OCI-LY7 (cell line): ENCODE results near the gene TP53RK. TPM values are rescaled to one million over a fixed set of nuclear protein-coding genes. Genes with fewer than 3 reads are reported as not detected.

Experiments used
- BruUV-seq: library from RNA; stranded (reverse); fragments of 400-500 nt; replicated peaks from 2 replicates; lab custom pipeline; 2021; lab: Mats Ljungman, UMichigan
- CTCF ChIA-PET: fragments of 300-600 bp; sonication (Branson Sonifier 250); formaldehyde crosslinking; loops from one replicate; lab custom pipeline; 2022; ENCODE audit warnings: antibody characterized with exemption; ENCODE audit not compliant: unreplicated experiment; lab: Charles Lee
- POLR2A ChIA-PET: fragments of 300-600 bp; sonication (Branson Sonifier 250); formaldehyde crosslinking; loops from one replicate; lab custom pipeline; 2022; ENCODE audit warnings: antibody characterized with exemption; lab: Charles Lee
- DNase-seq: peaks from one replicate; pipeline ENCODE4 v3.0.0-alpha.2; 2015; ENCODE audit warnings: low spot score
- H2AFZ ChIP-seq: fragments of 200-600 bp; sonication (generic), shearing (Covaris generic); 2 replicates; pipeline ENCODE4 v1.6.1; 2014; ENCODE audit warnings: mild to moderate bottlenecking, antibody characterized with exemption, low read length, moderate library complexity
- H3K27ac ChIP-seq: fragments of 200-600 bp; sonication (generic); 2 replicates; pipeline ENCODE4 v1.5.1; 2014; ENCODE audit warnings: mixed run types, low read depth, mild to moderate bottlenecking, moderate library complexity, low read length, inconsistent platforms; ENCODE audit not compliant: poor library complexity, severe bottlenecking
- H3K36me3 ChIP-seq: fragments of 200-600 bp; sonication (generic); 2 replicates; pipeline ENCODE4 v1.6.1; 2014; ENCODE audit warnings: mild to moderate bottlenecking, antibody characterized with exemption, low read length, moderate library complexity, mixed read lengths; ENCODE audit not compliant: insufficient read depth
- H3K4me1 ChIP-seq: fragments of 200-600 bp; sonication (generic); 2 replicates; pipeline ENCODE4 v1.5.1; 2014; ENCODE audit warnings: mild to moderate bottlenecking, low read length; ENCODE audit not compliant: insufficient read depth, poor library complexity, severe bottlenecking
- H3K4me2 ChIP-seq: fragments of 200-600 bp; sonication (generic); 2 replicates; pipeline ENCODE4 v1.6.1; 2014; ENCODE audit warnings: mild to moderate bottlenecking, low read length
- H3K4me3 ChIP-seq: fragments of 200-600 bp; sonication (generic); 2 replicates; pipeline ENCODE4 v1.5.1; 2014; ENCODE audit warnings: mild to moderate bottlenecking, low read depth, low read length; ENCODE audit not compliant: poor library complexity, severe bottlenecking
- H3K79me2 ChIP-seq: fragments of 200-600 bp; sonication (generic); 2 replicates; pipeline ENCODE4 v1.6.1; 2016; ENCODE audit warnings: low read depth, mild to moderate bottlenecking, low read length, moderate library complexity, mixed read lengths; ENCODE audit not compliant: insufficient read depth
- H3K9me2 ChIP-seq: fragments of 200-600 bp; sonication (generic); 2 replicates; pipeline ENCODE4 v1.6.1; 2016; ENCODE audit warnings: mild to moderate bottlenecking, low read length, mixed read lengths; ENCODE audit not compliant: insufficient read depth
- H3K9me3 ChIP-seq: fragments of 200-600 bp; sonication (generic); 2 replicates; pipeline ENCODE4 v1.6.1; 2014; ENCODE audit warnings: mild to moderate bottlenecking, mixed run types, low read length, mixed read lengths
- H4K20me1 ChIP-seq: fragments of 200-600 bp; sonication (generic); 2 replicates; pipeline ENCODE4 v1.6.1; 2014; ENCODE audit warnings: mild to moderate bottlenecking, antibody characterized with exemption, low read length, moderate library complexity, mixed read lengths; ENCODE audit not compliant: insufficient read depth
- EZH2phosphoT487 ChIP-seq: fragments of 200-600 bp; sonication (generic); IDR thresholded peaks from 2 replicates; pipeline ENCODE4 v1.6.1; 2018; ENCODE audit warnings: low read depth, borderline replicate concordance, mild to moderate bottlenecking, mixed run types, antibody characterized with exemption, low read length, moderate library complexity, mixed read lengths
- intact Hi-C: fragments of 100-400 bp; cut with micrococcal nuclease; formaldehyde crosslinking; loops from one replicate; pipeline ENCODE4 v1.10.0; 2022; ENCODE audit not compliant: unreplicated experiment
- total RNA-seq, 2 experiments: library from RNA; depleted of rRNA in 1 of 2; stranded (reverse); fragments of >200 nt in 1 of 2; shearing (Covaris generic) in 1 of 2; gene quantifications; 2 replicates each; pipeline ENCODE4 v1.2.3, GENCODE V29; 2014 to 2022
- TF ChIP-seq, protein P1 (sequence below): fragments of 200-600 bp; sonication (generic); conservative IDR thresholded peaks from 2 replicates; pipeline ENCODE4 v1.5.1; 2014; ENCODE audit warnings: mild to moderate bottlenecking, antibody characterized with exemption, low read length, moderate library complexity, mixed read lengths

The TP53RK gene
- total RNA-seq, 2 experiments from 2014 or later: 18.6 to 32.9 TPM

DNA sequence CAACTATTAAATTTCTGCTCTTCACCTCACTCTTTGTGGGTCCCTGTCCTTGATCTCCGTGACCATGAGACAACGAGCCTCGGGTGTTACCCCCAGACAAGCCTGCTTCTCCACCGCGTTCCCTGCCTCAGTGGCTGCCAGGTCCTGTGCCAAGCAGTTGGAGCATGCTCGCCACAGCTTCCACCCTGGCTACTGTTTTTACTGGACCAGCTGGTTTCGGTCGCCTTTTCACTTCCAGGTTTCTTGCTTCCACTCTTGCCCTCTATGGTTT is 5.6 kb downstream of the TP53RK start:
- CTCF ChIA-PET: no interaction called here
- Histone ChIP-seq H3K4me1 (peaks cover 23% of the 10 kb centered on the region), H3K27ac (no peak overlapping the region), H3K9me3 (no peaks in the 10 kb centered on the region), H3K9me2 (no peaks in the 10 kb centered on the region), H3K4me3 (no peak overlapping the region), H2AFZ (no peak overlapping the region), H3K4me2 (no peak overlapping the region), H4K20me1 (peaks cover 18% of the 10 kb centered on the region; the same call in 1 of the 2 replicates), H3K79me2 (peaks cover 42% of the 10 kb centered on the region), H3K36me3 (peaks cover 39% of the 10 kb centered on the region)
- POLR2A ChIA-PET: no interaction called here
- intact Hi-C loops: loop anchor here (5.0 kb wide), 1 partner anchor 551 kb away; no protein-coding TSS in a partner anchor
- no peak for DNase-seq
- TF ChIP-seq, protein P1, sequence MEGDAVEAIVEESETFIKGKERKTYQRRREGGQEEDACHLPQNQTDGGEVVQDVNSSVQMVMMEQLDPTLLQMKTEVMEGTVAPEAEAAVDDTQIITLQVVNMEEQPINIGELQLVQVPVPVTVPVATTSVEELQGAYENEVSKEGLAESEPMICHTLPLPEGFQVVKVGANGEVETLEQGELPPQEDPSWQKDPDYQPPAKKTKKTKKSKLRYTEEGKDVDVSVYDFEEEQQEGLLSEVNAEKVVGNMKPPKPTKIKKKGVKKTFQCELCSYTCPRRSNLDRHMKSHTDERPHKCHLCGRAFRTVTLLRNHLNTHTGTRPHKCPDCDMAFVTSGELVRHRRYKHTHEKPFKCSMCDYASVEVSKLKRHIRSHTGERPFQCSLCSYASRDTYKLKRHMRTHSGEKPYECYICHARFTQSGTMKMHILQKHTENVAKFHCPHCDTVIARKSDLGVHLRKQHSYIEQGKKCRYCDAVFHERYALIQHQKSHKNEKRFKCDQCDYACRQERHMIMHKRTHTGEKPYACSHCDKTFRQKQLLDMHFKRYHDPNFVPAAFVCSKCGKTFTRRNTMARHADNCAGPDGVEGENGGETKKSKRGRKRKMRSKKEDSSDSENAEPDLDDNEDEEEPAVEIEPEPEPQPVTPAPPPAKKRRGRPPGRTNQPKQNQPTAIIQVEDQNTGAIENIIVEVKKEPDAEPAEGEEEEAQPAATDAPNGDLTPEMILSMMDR: no peak
- TF ChIP-seq EZH2phosphoT487: no peak
- no TSS peak for BruUV-seq

DNA sequence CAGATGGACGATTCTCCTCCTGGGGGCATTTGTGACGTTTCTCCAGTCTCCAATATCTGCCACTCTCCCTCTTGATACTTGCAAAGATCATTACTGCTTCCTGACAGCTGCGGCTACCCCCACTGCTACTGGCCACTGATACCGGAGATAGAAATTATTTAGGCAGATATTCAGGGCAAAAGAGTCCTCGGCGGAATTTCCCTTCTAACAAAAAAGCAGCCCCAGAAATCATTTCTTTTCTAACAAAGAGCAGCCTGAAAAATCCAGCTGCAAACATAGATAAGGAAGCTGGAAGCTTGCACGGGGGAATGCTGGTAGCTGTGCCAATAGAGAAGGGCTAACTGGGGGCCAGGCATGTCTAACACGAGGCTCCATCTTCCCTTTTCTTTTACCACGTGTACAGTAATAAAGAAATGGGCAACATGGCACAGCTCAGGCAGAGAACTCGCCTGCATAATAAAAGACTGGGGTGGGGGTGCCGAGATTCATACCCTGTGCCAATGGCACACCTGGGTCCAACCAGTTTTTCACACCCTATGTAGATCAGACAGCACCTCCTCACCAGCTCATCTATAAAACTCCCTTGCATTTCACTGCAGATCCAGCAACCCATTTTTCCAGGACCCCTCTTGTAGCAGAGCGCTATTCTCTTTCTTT is 6.1 kb downstream of the TP53RK start:
- Histone ChIP-seq H3K27ac (no peak overlapping the region), H3K4me2 (no peak overlapping the region)
- intact Hi-C loops: loop anchor here (5.0 kb wide), 1 partner anchor 551 kb away; no protein-coding TSS in a partner anchor

More for the DNA sequence above, 6.1 kb downstream of the TP53RK start:
- no peak for DNase-seq
- Histone ChIP-seq H3K9me3 (no peaks in the 10 kb centered on the region), H2AFZ (no peak overlapping the region), H3K36me3 (peaks cover 37% of the 10 kb centered on the region), H4K20me1 (peaks cover 13% of the 10 kb centered on the region; the same call in 1 of the 2 replicates), H3K79me2 (peaks cover 38% of the 10 kb centered on the region), H3K9me2 (no peaks in the 10 kb centered on the region), H3K4me1 (peaks cover 23% of the 10 kb centered on the region), H3K4me3 (no peak overlapping the region)
- BruUV-seq: no TSS peak
- ChIA-PET POLR2A (no interaction called here), CTCF (no interaction called here)
- TF ChIP-seq EZH2phosphoT487: no peak
- TF ChIP-seq, protein P1: no peak
